NCI-H187 (cell line): ENCODE data around the gene HOMER1.
A peak's percentile ranks its signal among the peaks of the same experiment; 100 is the strongest.

Source experiments
- DNase-seq, 2 experiments: peaks; one replicate each; lab custom pipeline; 2025; lab: John Stamatoyannopoulos, UW

HOMER1 gene

GRCh38 chr5:79513704-79514390 lies at the start of gene HOMER1:
TSS of gene HOMER1 (minus strand) at chr5:79514134. CDS start at chr5:79512774, 1,360 bp downstream.
- peak; percentile 41 to 62 for DNase-seq

- no peak for DNase-seq
These were observed 49.3 kb upstream of the HOMER1 start for GRCh38 chr5:79563247-79563590.

- DNase-seq = no peak
These were observed 48.7 kb upstream of the HOMER1 start for GRCh38 chr5:79562351-79563246.

- no peak for DNase-seq
These were observed 47.6 kb upstream of the HOMER1 start for GRCh38 chr5:79561525-79561893.

- DNase-seq = no peak
These were observed 47.0 kb upstream of the HOMER1 start for GRCh38 chr5:79560771-79561524.

- no peak for DNase-seq
These were observed 41.5 kb upstream of the HOMER1 start for GRCh38 chr5:79555418-79555817.

GRCh38 chr5:79552984-79553383 lies 39.0 kb upstream of the HOMER1 start:
- no peak for DNase-seq

- no peak for DNase-seq
These were observed 34.0 kb upstream of the HOMER1 start for GRCh38 chr5:79547982-79548381.

GRCh38 chr5:79547429-79547822 lies 33.5 kb upstream of the HOMER1 start:
- no peak for DNase-seq

- DNase-seq = no peak
These were observed 33.0 kb upstream of the HOMER1 start for GRCh38 chr5:79546782-79547428.

- no peak for DNase-seq
These were observed 30.2 kb upstream of the HOMER1 start for GRCh38 chr5:79544131-79544530.

GRCh38 chr5:79540939-79541338 lies 27.0 kb upstream of the HOMER1 start:
- no peak for DNase-seq

GRCh38 chr5:79536193-79536906 lies 22.4 kb upstream of the HOMER1 start:
- DNase-seq = peak; percentile 43 to 63

- DNase-seq = no peak
These were observed 21.7 kb upstream of the HOMER1 start for GRCh38 chr5:79535477-79536192.

GRCh38 chr5:79529110-79529509 lies 15.2 kb upstream of the HOMER1 start:
- DNase-seq = no peak

- DNase-seq = no peak
These were observed 13.5 kb upstream of the HOMER1 start for GRCh38 chr5:79527431-79527830.

- DNase-seq = no peak
These were observed 13.0 kb upstream of the HOMER1 start for GRCh38 chr5:79526928-79527327.

- no peak for DNase-seq
These were observed 12.6 kb upstream of the HOMER1 start for GRCh38 chr5:79526493-79526892.

- DNase-seq = no peak
These were observed 7.2 kb upstream of the HOMER1 start for GRCh38 chr5:79521156-79521555.

- DNase-seq = no peak
These were observed 4.8 kb upstream of the HOMER1 start for GRCh38 chr5:79518718-79519117.

GRCh38 chr5:79517601-79518000 lies 3.7 kb upstream of the HOMER1 start:
- DNase-seq = no peak
